ENCODE measurements around the gene H1-8. TPM values are rescaled to one million over a fixed set of nuclear protein-coding genes. Genes with fewer than 3 reads are reported as not detected.
"Not testable (repeated sequence)": the region's sequence is repeated elsewhere in the genome, so short reads cannot be mapped to it uniquely, and the experiment has no call there.

H1-8 gene
- polyA plus RNA-seq, 5 donors, result not detected

DNA sequence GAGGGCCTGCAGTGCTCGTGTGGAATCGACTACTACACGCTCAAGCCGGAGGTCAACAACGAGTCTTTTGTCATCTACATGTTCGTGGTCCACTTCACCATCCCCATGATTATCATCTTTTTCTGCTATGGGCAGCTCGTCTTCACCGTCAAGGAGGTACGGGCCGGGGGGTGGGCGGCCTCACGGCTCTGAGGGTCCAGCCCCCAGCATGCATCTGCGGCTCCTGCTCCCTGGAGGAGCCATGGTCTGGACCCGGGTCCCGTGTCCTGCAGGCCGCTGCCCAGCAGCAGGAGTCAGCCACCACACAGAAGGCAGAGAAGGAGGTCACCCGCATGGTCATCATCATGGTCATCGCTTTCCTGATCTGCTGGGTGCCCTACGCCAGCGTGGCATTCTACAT, 10.7 kb upstream of the H1-8 start:
- no peak for DNase-seq

DNA sequence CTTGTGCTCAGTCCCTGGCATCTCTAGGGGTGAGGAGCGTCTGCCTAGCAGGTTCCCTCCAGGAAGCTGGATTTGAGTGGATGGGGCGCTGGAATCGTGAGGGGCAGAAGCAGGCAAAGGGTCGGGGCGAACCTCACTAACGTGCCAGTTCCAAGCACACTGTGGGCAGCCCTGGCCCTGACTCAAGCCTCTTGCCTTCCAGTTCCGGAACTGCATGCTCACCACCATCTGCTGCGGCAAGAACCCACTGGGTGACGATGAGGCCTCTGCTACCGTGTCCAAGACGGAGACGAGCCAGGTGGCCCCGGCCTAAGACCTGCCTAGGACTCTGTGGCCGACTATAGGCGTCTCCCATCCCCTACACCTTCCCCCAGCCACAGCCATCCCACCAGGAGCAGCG, 9.6 kb upstream of the H1-8 start:
- no peak for DNase-seq

DNA sequence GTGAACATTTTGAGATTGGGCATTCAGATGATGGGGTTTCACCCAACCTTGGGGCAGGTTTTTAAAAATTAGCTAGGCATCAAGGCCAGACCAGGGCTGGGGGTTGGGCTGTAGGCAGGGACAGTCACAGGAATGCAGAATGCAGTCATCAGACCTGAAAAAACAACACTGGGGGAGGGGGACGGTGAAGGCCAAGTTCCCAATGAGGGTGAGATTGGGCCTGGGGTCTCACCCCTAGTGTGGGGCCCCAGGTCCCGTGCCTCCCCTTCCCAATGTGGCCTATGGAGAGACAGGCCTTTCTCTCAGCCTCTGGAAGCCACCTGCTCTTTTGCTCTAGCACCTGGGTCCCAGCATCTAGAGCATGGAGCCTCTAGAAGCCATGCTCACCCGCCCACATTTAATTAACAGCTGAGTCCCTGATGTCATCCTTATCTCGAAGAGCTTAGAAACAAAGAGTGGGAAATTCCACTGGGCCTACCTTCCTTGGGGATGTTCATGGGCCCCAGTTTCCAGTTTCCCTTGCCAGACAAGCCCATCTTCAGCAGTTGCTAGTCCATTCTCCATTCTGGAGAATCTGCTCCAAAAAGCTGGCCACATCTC, 8.4 kb upstream of the H1-8 start:
- DNase-seq, result no peak

DNA sequence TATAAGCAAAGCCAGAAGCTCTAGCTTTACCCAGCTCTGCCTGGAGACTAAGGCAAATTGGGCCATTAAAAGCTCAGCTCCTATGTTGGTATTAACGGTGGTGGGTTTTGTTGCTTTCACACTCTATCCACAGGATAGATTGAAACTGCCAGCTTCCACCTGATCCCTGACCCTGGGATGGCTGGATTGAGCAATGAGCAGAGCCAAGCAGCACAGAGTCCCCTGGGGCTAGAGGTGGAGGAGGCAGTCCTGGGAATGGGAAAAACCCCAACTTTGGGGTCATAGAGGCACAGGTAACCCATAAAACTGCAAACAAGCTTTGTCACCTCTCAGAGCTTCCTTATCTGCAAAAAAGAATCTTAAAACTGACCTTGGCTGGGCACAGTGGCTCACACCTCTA, 7.9 kb upstream of the H1-8 start:
- no peak for DNase-seq

DNA sequence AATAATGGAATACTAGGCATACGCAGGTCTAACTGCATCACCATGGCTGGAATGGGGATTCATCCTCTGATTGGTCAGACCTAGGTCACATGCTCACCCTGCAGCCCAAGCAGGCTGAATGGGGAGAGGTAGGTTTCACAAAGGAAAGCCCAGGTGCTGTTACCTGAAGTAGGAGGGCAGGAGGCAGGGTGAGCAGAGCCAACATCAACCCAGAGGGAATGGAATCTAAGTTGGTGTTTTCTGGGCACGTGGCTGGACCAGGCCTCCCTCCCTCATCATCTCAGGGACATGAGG, 6.7 kb upstream of the H1-8 start:
- DNase-seq, result no peak

DNA sequence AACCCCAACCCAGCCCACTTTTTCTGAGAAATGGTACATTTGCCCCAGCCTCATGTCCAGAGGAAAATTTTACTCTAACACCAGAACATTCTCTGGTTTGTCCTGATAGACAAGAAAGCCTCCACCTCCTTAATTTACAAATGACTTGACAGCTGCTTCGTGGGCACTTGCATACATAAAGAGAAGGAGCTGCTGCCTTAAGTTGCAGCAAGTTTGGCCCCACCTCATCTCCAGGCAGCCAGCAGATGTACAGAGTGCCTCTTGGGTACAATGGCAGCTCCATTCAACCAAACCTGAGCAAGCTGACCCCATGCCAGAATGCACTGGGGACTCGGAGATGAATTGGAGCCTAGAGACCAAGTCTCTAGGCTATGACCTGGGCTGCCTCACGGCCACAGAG, 6.2 kb upstream of the H1-8 start:
- DNase-seq, result no peak

DNA sequence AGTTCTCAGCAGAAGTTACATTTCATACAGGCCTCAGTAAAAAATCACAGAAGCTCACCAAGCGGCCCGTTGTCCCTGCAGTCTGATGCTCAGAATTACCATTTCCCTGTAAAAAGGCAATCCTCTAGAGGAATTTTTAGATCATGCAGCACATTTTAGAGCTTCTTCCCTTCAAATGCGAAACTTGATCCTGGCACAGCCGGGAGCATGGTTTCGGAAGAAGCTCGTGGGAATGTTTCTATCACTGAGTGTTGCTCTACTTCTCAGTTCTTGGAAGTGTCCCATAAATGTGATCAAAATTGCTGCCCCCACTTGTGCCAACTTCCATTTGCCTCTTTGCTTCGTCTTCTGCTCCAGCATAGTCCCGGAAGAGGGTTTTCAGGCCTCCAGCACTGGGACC, 3.8 kb upstream of the H1-8 start:
- DNase-seq, result no peak

DNA sequence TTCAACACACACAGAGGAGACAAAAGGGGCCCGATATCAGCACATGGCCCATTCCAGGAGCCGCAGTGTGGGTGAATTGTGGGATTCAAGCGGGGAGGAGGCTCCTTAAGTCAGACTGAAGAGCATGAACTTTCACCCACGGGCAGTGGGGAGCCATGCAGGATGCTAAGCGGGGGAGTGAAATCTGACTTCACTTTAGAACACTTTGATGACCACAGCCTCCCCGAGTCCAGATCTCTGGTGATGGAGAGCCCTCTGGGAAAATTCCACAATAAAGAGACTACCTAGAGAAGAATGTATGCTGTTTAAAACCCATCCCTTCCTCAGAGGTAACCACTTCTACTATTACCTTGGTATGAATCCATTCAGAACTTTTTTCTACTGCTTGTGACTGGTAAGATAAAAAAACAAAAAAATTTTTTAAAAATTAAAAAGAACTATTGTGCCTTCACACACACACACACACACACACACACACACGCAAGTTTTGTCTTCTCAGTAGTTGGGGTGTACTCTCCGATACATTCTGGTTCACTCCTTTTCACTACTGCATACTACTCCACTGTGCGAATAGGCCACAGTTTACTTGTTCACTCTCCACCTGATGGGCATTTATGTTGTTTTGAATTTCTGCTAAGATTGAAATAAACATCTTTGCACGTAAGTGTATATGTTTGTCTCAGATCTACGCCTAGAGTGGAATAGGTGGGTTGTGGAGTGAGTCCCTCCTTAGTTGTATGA, 2.0 kb upstream of the H1-8 start:
- DNase-seq, result no peak

DNA sequence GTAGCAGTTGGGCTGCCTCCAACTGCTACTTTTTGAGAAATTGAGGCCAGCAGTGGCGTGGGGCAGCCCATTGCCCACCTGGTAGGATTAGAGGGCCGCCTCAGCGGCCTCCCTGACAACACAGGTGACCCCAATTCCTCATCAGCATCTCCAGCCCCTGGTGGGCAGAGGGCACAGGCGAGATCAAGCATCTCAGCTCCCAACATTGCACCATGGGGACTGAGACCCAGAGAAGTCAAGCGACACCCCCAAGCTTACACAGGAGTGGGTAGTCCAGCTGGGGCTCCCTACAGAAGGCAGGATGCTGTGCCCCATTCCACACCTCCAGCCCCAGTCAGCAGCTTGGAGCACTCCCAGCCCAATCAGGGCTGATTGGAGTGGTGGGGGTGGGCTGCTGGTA, 228 bp upstream of the H1-8 start:
- DNase-seq, result no peak

DNA sequence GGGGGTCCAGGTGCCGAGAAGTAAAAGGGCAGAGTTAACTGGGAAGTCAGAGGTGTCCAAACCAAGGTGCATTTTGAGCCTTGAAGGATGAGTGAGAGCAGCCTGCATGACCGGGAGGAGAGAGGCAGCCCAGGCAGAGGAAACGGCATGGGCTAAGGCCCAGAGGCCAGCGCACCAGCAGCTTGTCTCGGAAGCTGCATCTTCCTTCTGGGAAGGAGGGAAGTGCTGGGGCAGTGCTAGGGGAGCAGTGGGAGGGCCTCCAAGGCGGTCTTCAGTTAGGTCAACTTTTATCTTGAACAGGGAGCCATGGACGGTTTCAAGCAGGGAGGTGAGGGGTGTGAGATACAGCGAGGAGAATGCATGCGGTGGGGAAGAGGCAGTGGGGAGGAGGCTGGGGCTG, 1.0 kb downstream of the H1-8 start:
- DNase-seq, result no peak

DNA sequence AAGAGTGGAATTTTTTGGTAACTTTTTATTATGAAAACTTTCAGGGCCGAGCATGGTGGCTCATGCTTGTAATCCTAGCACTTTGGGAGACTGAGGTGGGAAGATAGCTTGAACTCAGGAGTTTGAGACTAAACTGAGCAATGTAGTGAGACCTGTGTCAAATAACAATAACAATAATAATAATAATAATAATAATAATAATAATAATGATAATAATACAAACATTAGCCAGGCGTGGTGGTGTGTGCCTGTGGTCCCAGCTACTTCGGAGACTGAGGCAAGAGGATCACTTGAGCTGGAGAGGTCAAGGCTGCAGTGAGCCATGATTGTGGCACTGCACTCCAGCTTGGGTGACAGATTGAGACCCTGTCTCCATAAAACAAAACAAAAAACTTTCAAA, 3.0 kb downstream of the H1-8 start:
- not testable (repeated sequence) for DNase-seq

DNA sequence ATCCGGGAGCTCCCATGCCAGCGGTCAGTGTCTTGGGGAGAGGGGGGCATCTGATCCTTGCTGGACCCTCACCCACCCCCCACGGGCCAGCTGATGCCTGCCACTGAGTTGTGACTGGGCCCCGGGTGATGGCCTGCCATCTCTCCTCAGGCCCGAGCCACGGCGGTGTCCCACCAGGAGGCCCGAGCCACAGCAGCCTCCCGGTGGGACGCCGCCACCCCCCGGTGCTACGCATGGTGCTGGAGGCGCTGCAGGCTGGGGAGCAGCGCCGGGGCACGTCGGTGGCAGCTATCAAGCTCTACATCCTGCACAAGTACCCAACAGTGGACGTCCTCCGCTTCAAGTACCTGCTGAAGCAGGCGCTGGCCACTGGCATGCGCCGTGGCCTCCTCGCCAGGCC, 4.3 kb downstream of the H1-8 start:
- DNase-seq, result no peak

DNA sequence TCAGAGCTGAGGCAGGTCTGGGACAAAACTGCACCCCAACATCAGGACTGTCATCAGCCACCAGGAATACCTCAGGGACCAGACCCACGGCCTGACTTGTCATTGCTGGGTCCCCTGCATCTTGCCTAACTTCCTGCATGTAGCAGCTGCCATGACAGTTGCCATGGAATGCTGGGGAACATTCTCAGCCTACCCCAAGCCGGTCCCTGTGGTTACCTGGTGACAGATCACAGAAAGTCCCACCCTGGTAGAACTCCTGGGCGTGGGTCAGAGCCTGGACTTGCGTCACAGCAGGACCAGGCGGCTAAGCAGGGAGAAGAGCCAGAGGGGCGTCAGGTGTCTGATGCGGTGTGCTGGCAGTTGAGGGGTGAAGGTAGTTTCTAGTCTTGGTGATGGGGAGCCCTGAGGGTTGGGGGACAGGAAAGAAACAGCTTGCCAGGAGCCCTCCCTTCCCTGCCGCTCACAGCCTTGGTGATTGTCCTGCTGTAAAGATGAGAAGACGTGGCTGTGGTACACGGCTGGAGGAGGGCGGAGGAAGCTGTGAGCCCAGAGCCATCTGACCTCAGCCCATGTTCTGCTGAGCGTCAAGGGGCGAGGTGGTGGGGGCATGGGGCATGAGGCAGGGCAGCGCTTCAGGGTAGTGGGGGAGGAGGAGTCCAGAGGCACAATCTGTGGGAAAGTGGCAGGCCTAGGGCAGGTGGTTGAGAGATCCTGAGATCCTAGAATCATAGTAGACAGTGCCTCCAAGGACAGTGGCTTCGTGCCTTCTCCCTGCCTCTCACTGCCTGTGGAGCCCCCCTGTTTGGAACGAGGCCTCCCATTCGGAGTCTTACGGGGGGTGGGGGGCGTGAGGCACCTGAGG, 5.4 kb downstream of the H1-8 start:
- DNase-seq, result no peak

DNA sequence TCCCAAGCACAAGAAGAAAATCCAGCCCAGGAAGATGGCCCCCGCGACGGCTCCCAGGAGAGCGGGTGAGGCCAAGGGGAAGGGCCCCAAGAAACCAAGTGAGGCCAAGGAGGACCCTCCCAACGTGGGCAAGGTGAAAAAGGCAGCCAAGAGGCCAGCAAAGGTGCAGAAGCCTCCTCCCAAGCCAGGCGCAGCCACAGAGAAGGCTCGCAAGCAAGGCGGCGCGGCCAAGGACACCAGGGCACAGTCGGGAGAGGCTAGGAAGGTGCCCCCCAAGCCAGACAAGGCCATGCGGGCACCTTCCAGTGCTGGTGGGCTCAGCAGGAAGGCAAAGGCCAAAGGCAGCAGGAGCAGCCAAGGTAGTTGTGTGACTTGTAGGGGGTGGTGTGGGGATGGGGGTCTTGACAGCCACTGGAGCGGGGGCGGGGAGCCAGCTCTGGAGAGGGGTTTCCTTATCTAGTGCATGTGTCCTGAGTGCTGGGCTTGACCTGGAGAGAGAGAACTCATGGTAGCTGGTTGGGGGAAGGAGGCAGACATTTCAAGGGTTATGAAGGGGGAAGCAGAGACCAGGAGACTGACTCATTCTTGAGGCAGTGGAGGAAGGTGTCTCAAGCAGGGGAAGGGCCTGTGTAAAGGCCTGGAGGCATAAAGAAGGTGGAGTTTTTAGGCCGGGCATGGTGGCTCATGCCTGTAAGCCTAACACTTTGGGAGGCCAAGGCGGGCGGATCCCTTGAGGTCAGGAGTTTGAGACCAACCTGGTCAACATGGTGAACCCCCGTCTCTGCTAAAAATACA, 6.2 kb downstream of the H1-8 start:
- no peak for DNase-seq

DNA sequence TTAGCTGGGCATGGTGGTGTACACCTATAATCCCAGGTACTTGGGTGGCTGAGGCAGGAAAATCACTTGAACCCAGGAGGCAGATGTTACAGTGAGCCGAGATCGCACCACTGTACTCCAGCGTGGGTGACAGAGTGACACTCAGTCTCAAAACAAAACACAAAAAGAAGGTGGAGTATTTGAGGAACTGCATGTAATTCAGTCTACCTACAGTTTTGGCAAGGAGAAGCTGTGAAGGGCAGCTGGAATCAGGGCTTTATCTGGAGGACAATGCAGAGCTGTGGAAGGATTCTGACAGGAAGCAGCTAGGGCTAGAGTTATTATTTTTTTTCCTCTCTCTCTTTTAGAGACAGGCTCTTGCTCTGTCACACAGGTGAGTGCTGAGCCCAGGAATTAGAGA, 6.8 kb downstream of the H1-8 start:
- DNase-seq, result no peak

DNA sequence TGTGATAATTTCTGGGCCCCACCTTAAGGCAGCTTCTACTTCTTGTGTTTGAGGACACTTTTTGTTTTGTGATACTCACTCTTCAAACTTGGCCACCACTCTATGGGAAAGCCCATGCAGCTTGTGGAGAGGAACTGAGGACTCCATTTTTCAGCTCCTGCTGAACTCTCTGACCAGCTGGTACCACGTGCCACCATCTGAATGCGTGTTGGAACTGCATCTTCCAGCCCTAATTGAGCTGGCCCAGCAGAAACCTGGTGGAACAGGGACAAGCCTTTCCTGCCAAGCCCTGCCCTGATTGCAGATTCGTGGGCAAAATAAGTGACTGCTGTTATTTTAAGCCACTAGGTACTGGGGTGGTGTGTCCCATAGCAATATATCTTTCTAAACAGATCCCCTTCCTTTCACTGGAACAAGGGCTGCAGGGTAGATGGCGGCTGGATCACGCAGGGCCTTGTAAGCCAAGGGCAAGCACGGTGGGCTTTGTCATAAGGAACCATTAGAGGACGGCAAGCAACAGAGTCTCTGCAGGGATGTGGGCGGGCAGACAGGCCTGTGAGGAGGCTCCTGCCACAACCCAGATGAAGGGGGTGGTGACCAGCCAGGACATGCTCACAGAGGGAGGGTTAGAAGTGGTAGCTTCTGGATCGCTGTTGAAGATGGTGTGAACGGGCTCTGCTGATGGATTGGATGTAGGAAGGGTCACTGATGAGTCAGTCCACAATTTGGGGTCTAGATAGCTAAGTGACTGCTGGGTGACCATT, 9.5 kb downstream of the H1-8 start:
- no peak for DNase-seq

DNA sequence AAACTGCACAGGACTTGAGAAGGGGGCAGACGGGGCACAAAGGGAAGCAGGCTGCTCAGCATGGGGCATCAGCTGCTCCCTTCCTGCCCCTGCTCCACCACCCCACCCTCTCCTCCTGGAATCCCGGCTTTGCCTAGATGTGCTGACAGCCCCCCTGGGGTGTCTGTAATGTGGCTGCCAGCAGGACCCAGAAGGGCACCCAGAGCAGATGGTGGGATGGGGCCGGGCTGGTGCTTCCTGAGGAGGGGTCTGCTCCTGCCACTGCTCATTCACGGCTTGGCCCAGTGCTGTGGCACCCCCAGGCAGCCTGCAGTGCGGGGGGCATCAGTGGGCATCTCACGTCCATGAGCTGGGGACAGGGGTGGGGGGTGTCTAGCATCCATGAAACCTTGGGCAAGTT, 10.2 kb downstream of the H1-8 start:
- DNase-seq, result no peak

DNA sequence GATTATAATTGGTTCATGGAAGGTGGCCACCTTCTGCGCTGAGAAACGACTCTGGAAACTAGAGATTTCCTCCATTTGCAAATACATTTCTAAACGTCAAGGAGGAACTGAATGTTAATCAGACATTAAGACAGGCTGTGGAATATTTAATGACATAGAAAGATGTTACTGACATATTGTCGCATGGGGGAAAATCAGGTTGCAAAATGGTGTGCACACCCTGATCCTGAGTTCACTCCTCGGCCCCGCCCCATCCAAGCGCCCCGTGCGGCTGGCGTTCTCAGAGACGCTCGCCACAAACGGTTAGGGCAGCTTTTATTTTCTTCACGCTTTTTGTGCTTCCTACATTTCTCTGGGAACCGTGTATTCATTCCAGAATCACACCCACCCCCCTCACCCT, 10.7 kb downstream of the H1-8 start:
- DNase-seq, result no peak

DNA sequence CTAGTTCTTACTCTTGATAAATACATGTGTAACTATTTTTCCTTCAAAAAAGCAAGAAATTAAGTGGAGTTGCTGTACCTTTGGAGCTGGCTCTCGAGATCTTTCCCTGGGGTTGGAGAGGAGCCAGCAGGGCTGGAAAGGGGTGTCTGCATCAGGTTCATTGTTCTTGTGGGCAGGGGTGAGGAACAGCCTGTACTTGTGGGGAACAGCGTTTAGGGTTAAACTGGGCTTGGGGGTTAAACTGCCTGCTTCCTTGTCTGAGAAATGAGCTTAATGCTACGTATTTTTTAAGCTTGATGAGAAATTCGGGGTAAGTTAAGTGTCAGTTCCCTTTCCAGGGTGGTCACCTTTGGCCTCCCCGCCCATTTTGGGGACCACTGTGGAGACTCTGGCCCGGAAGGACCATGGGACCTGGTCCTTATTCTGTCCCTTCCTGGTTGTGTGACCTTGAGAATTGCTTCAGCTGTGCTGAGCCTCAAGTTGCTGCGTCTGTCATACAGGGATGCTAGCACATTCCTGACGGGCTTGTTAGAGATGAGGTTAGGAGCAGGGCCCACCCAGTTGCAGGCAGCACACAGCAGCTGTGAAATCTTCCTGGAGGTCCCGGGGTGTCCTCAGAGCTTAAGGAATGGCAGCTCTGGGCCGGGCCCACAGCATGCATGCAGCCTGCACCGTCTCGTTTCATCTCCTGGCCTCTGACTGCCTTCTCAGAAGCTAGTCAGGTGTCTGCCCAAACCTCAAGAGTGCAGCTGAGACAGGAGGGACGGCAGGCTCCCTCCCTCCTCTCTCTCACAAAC, 11.6 kb downstream of the H1-8 start:
- no peak for DNase-seq

DNA sequence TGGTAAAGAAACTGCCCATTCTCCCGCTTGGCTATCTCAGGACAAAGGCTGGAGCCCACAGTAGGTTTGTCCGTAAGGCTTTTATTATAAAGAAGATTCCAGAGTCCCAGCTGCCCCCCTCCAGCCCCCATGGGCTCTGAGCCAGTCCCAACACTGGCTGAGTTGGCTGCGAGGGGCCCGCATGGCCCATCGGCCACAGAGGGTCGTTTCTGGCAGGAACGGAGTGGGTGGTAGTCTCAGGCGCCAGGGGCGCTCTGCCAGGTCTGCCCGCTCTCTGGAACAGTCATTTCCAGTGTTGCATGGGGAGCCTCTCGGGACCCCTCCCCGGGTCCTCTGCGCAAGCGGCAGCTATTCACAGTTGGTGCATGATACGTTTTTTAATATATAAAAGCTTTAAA, 12.2 kb downstream of the H1-8 start:
- DNase-seq, result no peak

All from right lung (tissue), 5 donors.